C4-2B (cell line): Measurements from ENCODE around the gene TRPC4AP.
A peak's percentile ranks its signal among the peaks of the same experiment; 100 is the strongest.

Experiments used
- H3K27ac ChIP-seq: fragments of 450-650 bp; 2 replicates; pipeline ENCODE4 v1.5.1; 2017
- ZFX ChIP-seq: fragments of 450-650 bp; IDR thresholded peaks from 2 replicates; pipeline ENCODE4 v1.6.1; 2017
- TF ChIP-seq, protein P1 (sequence below): fragments of 450-650 bp; conservative IDR thresholded peaks from 2 replicates; pipeline ENCODE4 v1.5.1; 2017; ENCODE audit warnings: mild to moderate bottlenecking

TRPC4AP gene

DNA sequence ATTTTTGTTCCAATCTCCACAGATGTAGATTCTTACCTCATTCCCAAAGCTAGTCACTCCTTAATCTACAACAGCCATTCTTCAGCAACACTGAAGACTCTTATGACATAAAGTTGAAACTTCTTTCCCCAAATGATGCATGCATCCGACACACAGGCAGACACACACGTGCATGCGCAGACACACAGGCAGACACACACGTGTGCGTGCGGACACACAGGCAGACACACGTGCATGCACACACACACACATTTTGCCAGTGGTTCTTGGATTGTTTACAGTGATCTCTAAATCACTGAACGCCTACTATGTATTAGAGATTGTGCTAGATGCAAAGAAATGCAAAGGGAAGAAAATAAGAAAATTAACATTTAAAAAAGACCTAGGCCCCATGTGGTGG, 9.0 kb upstream of the TRPC4AP start:
- no peak overlapping the region for H3K27ac ChIP-seq
- TF ChIP-seq ZFX, result no peak
- TF ChIP-seq, protein P1, sequence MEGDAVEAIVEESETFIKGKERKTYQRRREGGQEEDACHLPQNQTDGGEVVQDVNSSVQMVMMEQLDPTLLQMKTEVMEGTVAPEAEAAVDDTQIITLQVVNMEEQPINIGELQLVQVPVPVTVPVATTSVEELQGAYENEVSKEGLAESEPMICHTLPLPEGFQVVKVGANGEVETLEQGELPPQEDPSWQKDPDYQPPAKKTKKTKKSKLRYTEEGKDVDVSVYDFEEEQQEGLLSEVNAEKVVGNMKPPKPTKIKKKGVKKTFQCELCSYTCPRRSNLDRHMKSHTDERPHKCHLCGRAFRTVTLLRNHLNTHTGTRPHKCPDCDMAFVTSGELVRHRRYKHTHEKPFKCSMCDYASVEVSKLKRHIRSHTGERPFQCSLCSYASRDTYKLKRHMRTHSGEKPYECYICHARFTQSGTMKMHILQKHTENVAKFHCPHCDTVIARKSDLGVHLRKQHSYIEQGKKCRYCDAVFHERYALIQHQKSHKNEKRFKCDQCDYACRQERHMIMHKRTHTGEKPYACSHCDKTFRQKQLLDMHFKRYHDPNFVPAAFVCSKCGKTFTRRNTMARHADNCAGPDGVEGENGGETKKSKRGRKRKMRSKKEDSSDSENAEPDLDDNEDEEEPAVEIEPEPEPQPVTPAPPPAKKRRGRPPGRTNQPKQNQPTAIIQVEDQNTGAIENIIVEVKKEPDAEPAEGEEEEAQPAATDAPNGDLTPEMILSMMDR, result no peak

DNA sequence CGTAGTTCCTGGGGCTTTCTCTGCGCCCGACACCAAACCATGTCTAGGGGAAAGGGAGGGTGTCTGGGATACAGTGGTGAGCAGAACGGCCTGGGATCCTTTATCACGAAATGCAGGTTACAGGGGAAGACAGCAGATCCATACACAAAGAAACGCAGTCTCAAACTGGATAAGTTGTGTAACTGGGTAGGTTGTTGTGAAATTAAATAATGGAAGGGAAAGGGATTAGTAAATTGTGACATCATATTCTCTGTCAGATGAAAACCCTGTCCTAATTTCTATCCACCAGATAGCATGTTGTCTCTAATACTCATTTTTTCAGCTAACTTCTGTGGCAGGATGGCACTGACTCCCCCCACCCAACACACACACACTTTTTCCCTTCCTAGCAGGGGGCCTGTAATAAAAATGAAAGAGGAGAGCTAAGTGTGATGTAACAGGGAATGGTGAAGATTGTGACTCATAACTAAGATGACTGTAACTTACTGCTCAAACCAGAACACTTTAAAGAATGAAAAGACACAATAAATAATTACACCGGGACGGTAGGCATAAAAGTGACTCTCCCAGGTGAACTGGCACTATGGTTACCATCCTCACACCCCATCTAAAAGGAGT, 769 bp upstream of the TRPC4AP start:
- H3K27ac ChIP-seq, result peak overlapping the region; percentile 82
- TF ChIP-seq, protein P1, result no peak
- TF ChIP-seq ZFX, result no peak

DNA sequence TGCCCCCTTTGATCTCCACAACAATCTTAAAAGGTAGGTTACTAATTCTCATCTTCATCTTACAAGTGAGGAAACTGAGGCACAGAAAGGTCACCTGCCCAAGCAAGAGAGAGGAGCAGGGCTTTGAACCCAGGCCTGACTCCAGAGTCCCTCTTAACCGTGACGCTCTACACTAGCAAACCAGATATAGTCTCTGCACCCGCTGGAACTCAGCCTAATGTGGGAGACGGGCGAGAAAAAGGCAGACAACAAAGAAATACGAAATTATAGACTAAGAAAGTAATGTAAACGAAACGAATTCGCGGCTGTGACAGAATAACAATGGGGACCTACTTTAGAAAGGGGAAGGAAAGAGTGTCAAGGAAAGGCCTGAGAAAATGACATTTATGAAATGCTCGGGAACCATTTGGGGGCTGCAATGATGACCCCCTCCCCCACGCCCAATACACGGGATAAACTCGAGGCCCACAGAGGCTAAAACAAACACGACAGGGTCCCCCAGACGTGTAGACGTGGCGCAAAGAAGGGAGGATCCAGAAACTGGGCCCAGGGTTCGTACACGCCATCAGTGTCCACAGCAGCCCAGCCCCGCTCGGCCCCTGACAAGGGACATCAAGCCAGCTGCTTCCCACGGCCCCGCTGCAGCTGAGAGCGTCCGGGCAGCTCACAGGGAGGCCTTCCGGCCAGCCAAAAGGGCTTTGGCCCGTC, 637 bp downstream of the TRPC4AP start:
- TF ChIP-seq, protein P1, result no peak
- TF ChIP-seq ZFX, result no peak
- H3K27ac ChIP-seq, result peak overlapping the region; percentile 82

DNA sequence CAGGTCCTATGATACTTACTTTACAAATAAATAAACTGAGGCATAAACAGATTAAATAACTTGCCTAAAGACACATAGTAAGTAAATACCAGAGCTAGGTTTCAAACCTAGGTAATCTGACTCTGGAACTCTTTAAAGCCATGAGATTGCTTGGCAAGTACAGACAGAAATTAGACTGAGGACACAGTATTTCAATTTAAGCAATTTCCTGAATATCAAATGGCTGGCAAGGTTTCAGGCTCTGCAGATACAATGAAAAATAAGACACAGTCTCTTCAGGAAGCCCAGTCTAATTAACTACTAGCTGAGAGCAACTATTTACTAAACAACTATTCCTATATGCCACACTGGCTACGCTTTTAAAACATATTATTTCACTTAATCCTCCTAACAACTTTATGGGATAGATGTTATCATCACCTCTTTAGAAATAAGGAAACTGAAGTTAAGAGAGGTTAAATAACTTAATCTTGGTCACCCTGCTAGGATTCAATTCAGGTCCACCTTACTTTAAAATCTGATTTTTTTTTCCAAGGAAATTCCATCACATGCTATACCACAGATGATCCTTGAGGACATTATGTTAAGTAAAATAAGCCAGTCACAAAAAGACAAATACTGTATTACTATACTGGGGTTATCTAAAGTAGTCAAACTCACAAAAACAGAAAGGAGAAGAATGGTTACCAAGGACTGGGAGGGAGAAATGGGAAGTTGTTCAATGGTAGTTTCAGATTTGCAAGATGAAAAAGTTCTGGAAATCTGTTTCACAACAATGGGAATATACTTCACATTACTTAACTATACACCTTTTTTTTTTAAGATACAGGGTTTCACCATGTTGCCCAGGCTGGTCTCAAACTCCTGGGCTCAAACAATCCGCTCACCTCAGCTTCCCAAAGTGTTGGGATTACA, 4.1 kb downstream of the TRPC4AP start:
- TF ChIP-seq, protein P1, result no peak
- no peak for TF ChIP-seq ZFX
- H3K27ac ChIP-seq, result no peak overlapping the region

DNA sequence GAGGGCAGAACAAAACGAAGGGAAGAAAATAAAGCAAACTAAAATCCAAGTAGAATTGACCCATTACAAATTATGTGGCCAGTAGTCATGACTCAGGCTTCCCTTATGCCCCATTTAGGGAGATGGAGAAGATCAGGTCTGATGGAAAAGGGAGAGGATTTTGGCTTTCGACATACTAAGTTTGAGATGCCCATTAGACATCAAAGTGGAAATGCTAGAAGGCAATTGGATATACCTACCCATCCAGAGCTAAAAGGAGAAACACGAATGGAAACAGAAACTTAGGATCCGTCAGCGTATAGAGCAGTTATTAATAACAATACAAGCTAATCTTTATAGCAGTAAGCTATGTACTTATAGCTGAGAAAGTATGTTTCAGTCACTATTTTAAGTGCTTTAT, 4.8 kb downstream of the TRPC4AP start:
- TF ChIP-seq, protein P1, result no peak
- TF ChIP-seq ZFX, result no peak
- no peak overlapping the region for H3K27ac ChIP-seq

DNA sequence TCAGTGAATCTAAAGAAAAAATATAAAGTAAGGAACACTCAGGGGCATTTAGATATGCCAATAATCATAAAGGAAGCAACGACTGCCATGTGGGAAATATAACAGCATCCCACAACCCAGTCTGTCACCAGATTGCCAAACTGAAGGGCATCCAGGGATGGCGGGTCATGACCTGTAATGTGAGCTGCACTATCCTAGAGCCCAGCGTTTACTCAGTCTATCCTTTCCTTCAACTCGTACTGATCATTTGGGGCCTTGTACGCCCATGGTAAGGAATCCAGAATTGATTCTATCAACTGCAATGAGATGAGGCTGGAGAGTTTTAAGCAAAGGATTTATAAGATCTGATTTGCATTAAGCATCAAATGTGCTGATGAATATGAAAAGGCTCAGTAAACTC, 5.3 kb downstream of the TRPC4AP start:
- no peak overlapping the region; the same call in 1 of the 2 replicates for H3K27ac ChIP-seq

More for the DNA sequence above, 5.3 kb downstream of the TRPC4AP start:
- TF ChIP-seq ZFX, result no peak
- TF ChIP-seq, protein P1, result no peak
